GM12878 (cell line): Measurements from ENCODE around the gene EPHA7.

Experiments used
- CTCF ChIP-seq, 3 experiments: IDR thresholded peaks in 2 of 3; conservative IDR thresholded peaks in 1 of 3; 2 replicates each; pipeline ENCODE4 v1.5.1; 2011; ENCODE audit warnings: low read depth in 3 of 3, low read length in 3 of 3, mild to moderate bottlenecking in 3 of 3, control low read depth in 2 of 3, moderate library complexity in 2 of 3, inconsistent platforms in 1 of 3, mixed read lengths in 1 of 3; ENCODE audit not compliant: control insufficient read depth in 2 of 3, insufficient read depth in 1 of 3; ENCODE audit errors: extremely low read depth in 1 of 3
- EP300 ChIP-seq, 2 experiments: fragments of 150-350 bp in 1 of 2; IDR thresholded peaks; 2 replicates each; pipeline ENCODE4 v1.6.1; 2011 to 2012; ENCODE audit warnings: low read depth in 2 of 2, low read length in 2 of 2, borderline replicate concordance in 1 of 2, improper control_type of control experiment in 1 of 2, inconsistent platforms in 1 of 2; ENCODE audit not compliant: control insufficient read depth in 1 of 2
- JUND ChIP-seq: IDR thresholded peaks from 2 replicates; pipeline ENCODE4 v1.6.1; 2012; ENCODE audit warnings: low read depth, mild to moderate bottlenecking, low read length, improper control_type of control experiment, moderate library complexity
- MYC ChIP-seq: IDR thresholded peaks from 2 replicates; pipeline ENCODE4 v1.6.1; 2011; ENCODE audit warnings: mild to moderate bottlenecking, low read length, moderate library complexity, inconsistent platforms; ENCODE audit not compliant: insufficient read depth, insufficient replicate concordance, insufficient read length, severe bottlenecking
- NR2C2 ChIP-seq: IDR thresholded peaks from 2 replicates; pipeline ENCODE4 v1.6.1; 2011; ENCODE audit warnings: borderline replicate concordance, low read depth; ENCODE audit not compliant: control insufficient read depth, insufficient read length
- PAX8 ChIP-seq: fragments of 450-650 bp; IDR thresholded peaks from 2 replicates; pipeline ENCODE4 v1.6.1; 2017; ENCODE audit warnings: mild to moderate bottlenecking, moderate library complexity
- POLR2A ChIP-seq: IDR thresholded peaks from 2 replicates; pipeline ENCODE4 v1.6.1; 2011; ENCODE audit warnings: low read depth, mild to moderate bottlenecking, low read length
- POLR2AphosphoS2 ChIP-seq: IDR thresholded peaks from 2 replicates; pipeline ENCODE4 v1.6.1; 2011; ENCODE audit warnings: low read depth, mild to moderate bottlenecking, low read length, improper control_type of control experiment, moderate library complexity
- REST ChIP-seq: IDR thresholded peaks from 2 replicates; pipeline ENCODE4 v1.6.1; 2012; ENCODE audit warnings: mild to moderate bottlenecking, low read depth, low read length
- WRNIP1 ChIP-seq: IDR thresholded peaks from 2 replicates; pipeline ENCODE4 v1.6.1; 2011; ENCODE audit warnings: low read depth, low read length, improper control_type of control experiment, borderline replicate concordance
- ZBED1 ChIP-seq: IDR thresholded peaks from 2 replicates; pipeline ENCODE4 v1.6.1; 2016; ENCODE audit warnings: borderline replicate concordance

GRCh38 chr6:93389192-93389591 lies 30.2 kb downstream of the EPHA7 start:
- TF ChIP-seq MYC (no peak), CTCF (IDR thresholded peaks at IDR 0.05 in 2 of 3, conservative IDR thresholded peaks at IDR 0.05 in 1 of 3; ENCODE audit: control insufficient read depth in 2 of 3, extremely low read depth in 1 of 3, insufficient read depth in 1 of 3, low read depth in 3 of 3, low read length in 3 of 3) (no peak), JUND (no peak), EP300 (IDR thresholded peaks at IDR 0.05; ENCODE audit: borderline replicate concordance in 1 of 2, control insufficient read depth in 1 of 2, low read depth in 2 of 2, low read length in 2 of 2) (no peak), WRNIP1 (no peak), ZBED1 (no peak), NR2C2 (no peak), POLR2AphosphoS2 (no peak), POLR2A (no peak), REST (no peak), PAX8 (no peak)
